Caco-2 (cell line): Measurements from ENCODE around the gene TMEM8B. TPM values are rescaled to one million over a fixed set of nuclear protein-coding genes. Genes with fewer than 3 reads are reported as not detected.
"Not testable (repeated sequence)": the region's sequence is repeated elsewhere in the genome, so short reads cannot be mapped to it uniquely, and the experiment has no call there.

Source experiments
- BruUV-seq: library from RNA; stranded (reverse); fragments of 400-500 nt; replicated peaks from 2 replicates; lab custom pipeline; 2021; lab: Mats Ljungman, UMichigan
- CTCF ChIA-PET: fragments of 300-600 bp; sonication (Branson Sonifier 250); formaldehyde crosslinking; loops from one replicate; lab custom pipeline; 2022; ENCODE audit warnings: antibody characterized with exemption; lab: Charles Lee
- POLR2A ChIA-PET: fragments of 300-600 bp; sonication (Branson Sonifier 250); formaldehyde crosslinking; loops from one replicate; lab custom pipeline; 2022; ENCODE audit warnings: antibody characterized with exemption; lab: Charles Lee
- DNase-seq, 2 experiments: peaks; one replicate each; pipeline versions ENCODE4 v3.0.0 to v3.0.0-alpha.2; 2020 to 2022
- H3K27me3 ChIP-seq: replicated peaks from 2 replicates; pipeline ENCODE4 v1.6.0; 2011; ENCODE audit warnings: low read length; ENCODE audit not compliant: control insufficient read depth, insufficient read depth
- H3K36me3 ChIP-seq: 2 replicates; pipeline ENCODE4 v1.5.1; 2011; ENCODE audit warnings: low read length; ENCODE audit not compliant: control insufficient read depth, insufficient read depth
- H3K4me1 ChIP-seq: fragments of 250-450 bp; sonication (Bioruptor Pico); 2 replicates; pipeline ENCODE4 v1.5.1; 2020; ENCODE audit warnings: mild to moderate bottlenecking
- H3K4me3 ChIP-seq: 2 replicates; pipeline ENCODE4 v1.5.1; 2011; ENCODE audit warnings: low read depth, mild to moderate bottlenecking, control low read depth, low read length
- H3K9me3 ChIP-seq: fragments of 250-450 bp; sonication (Bioruptor Pico); 2 replicates; pipeline ENCODE4 v1.5.1; 2020; ENCODE audit warnings: mild to moderate bottlenecking, moderate library complexity
- H3K27ac Mint-ChIP-seq: one replicate; pipeline ENCODE4 v1.8.0; 2022; ENCODE audit warnings: mixed read lengths; ENCODE audit not compliant: unreplicated experiment
- H3K27me3 Mint-ChIP-seq: one replicate; pipeline ENCODE4 v1.8.0; 2022; ENCODE audit warnings: mixed read lengths; ENCODE audit not compliant: insufficient read depth, unreplicated experiment
- H3K36me3 Mint-ChIP-seq: one replicate; pipeline ENCODE4 v1.8.0; 2022; ENCODE audit warnings: mild to moderate bottlenecking, mixed read lengths; ENCODE audit not compliant: insufficient read depth, unreplicated experiment
- H3K4me1 Mint-ChIP-seq: one replicate; pipeline ENCODE4 v1.8.0; 2022; ENCODE audit warnings: low read depth, mixed read lengths; ENCODE audit not compliant: unreplicated experiment
- H3K4me3 Mint-ChIP-seq: one replicate; pipeline ENCODE4 v1.8.0; 2022; ENCODE audit warnings: mild to moderate bottlenecking, moderate library complexity, mixed read lengths; ENCODE audit not compliant: unreplicated experiment
- H3K9me3 Mint-ChIP-seq: one replicate; pipeline ENCODE4 v1.8.0; 2022; ENCODE audit warnings: mixed read lengths; ENCODE audit not compliant: unreplicated experiment
- CTCF ChIP-seq, 2 experiments: fragments of 200-600 bp in 1 of 2; IDR thresholded peaks; 1 replicate in 1 of 2; 2 replicates in 1 of 2; pipeline versions ENCODE4 v1.5.1 to v1.8.0; 2011 to 2022; ENCODE audit warnings: antibody characterized with exemption in 1 of 2, control low read depth in 1 of 2, inconsistent platforms in 1 of 2, low read depth in 1 of 2, low read length in 1 of 2, mild to moderate bottlenecking in 1 of 2, moderate library complexity in 1 of 2; ENCODE audit not compliant: insufficient read depth in 1 of 2, severe bottlenecking in 1 of 2, unreplicated experiment in 1 of 2
- intact Hi-C: fragments of 100-400 bp; cut with micrococcal nuclease; formaldehyde crosslinking; loops from one replicate; pipeline ENCODE4 v1.10.0; 2022; ENCODE audit not compliant: unreplicated experiment
- total RNA-seq: library from RNA; stranded (reverse); gene quantifications from 2 replicates; pipeline ENCODE4 v1.2.3, GENCODE V29; 2022

The TMEM8B gene
- total RNA-seq, 1 experiment from 2014 or later: 4.9 TPM

- Mint-ChIP-seq H3K27me3 (no peaks in the 10 kb centered on the region), H3K4me1 (no peaks in the 10 kb centered on the region), H3K9me3 (no peaks in the 10 kb centered on the region), H3K4me3 (no peak overlapping the region), H3K36me3 (no peaks in the 10 kb centered on the region), H3K27ac (no peak overlapping the region)
- Histone ChIP-seq H3K27me3 (no peaks in the 10 kb centered on the region), H3K9me3 (no peaks in the 10 kb centered on the region), H3K4me3 (no peak overlapping the region), H3K4me1 (peaks cover 21% of the 10 kb centered on the region), H3K36me3 (no peaks in the 10 kb centered on the region)
- DNase-seq: no peak
- ChIA-PET POLR2A (no interaction called here), CTCF (no interaction called here)
- intact Hi-C loops: no loop called here
- no TSS peak for BruUV-seq
- TF ChIP-seq CTCF (IDR thresholded peaks at IDR 0.05; ENCODE audit: insufficient read depth in 1 of 2, low read depth in 1 of 2, low read length in 1 of 2, severe bottlenecking in 1 of 2, unreplicated experiment in 1 of 2): no peak
Measured at GRCh38 chr9:35911690-35912089, 82.7 kb downstream of the TMEM8B start.

GRCh38 chr9:35912791-35913400 is 83.9 kb downstream of the TMEM8B start:
- no peak for DNase-seq
- Mint-ChIP-seq H3K36me3 (no peaks in the 10 kb centered on the region), H3K4me3 (no peak overlapping the region), H3K27ac (no peak overlapping the region), H3K9me3 (no peaks in the 10 kb centered on the region), H3K27me3 (no peaks in the 10 kb centered on the region), H3K4me1 (no peaks in the 10 kb centered on the region)
- Histone ChIP-seq H3K4me3 (no peak overlapping the region), H3K4me1 (peaks cover 9% of the 10 kb centered on the region), H3K36me3 (no peaks in the 10 kb centered on the region), H3K9me3 (no peaks in the 10 kb centered on the region), H3K27me3 (no peaks in the 10 kb centered on the region)
- CTCF ChIA-PET: no interaction called here
- no TSS peak for BruUV-seq
- intact Hi-C loops: no loop called here
- no peak for TF ChIP-seq CTCF (IDR thresholded peaks at IDR 0.05; ENCODE audit: insufficient read depth in 1 of 2, low read depth in 1 of 2, low read length in 1 of 2, severe bottlenecking in 1 of 2, unreplicated experiment in 1 of 2)
- POLR2A ChIA-PET: no interaction called here

GRCh38 chr9:35913429-35913828 is 84.4 kb downstream of the TMEM8B start:
- H3K4me3 Mint-ChIP-seq, BruUV-seq, DNase-seq, H3K36me3 Mint-ChIP-seq, H3K27me3 ChIP-seq, H3K4me3 ChIP-seq, H3K4me1 Mint-ChIP-seq, POLR2A ChIA-PET, H3K27me3 Mint-ChIP-seq, H3K4me1 ChIP-seq, H3K9me3 Mint-ChIP-seq, intact Hi-C loops, H3K27ac Mint-ChIP-seq, CTCF ChIA-PET, H3K36me3 ChIP-seq, H3K9me3 ChIP-seq: not testable (repeated sequence)
